HG03457 (cell line): Measurements from ENCODE around the gene MOB1A.

Experiments
- ATAC-seq: cut with Tn5 transposase; IDR thresholded peaks from one replicate; pipeline ENCODE4 v1.9.1; 2021; ENCODE audit warnings: moderate number of reproducible peaks; ENCODE audit not compliant: unreplicated experiment

Gene MOB1A

DNA sequence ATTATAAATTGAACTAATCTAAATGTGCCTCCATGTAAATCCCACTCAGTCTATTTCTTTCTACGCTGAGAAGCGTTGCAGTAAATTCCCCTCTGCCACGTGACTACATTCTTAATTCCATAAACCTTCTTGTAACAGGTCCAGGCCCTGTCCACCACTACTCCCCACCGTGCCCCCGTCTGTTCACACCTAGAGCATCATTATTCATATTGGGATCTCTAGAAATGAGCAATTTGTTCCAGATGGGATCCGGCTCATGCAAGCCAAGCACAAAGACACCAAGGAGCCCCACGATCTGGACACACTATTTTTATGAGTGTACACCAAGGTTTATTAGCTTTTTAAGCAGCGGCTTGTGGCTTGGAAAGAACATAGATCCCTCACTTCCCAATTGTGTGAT lies 69.1 kb downstream of the MOB1A start:
- ATAC-seq, result no peak

DNA sequence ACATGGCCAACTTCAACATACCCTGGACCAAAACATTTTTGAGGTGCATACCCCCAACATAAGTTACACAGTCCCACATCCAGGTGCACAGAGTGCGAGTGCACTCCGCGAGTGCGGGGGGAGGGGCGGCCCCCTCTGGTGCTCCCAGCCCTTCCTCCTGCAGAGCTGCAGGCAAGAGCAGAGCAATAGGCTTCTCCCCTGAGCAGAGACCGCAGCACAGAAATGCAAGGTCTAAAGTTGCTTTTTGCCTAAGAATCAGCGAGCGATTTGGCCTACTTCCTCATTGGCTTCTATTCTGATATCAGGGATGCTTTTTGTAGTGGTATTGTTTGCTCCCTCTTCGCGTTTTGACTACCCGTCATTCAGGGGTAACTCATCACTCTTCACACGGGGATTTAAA lies 71.6 kb downstream of the MOB1A start:
- ATAC-seq, result no peak

- no peak for ATAC-seq
Observed at GRCh38 chr2:74105413-74105812, 73.3 kb downstream of the MOB1A start.

DNA sequence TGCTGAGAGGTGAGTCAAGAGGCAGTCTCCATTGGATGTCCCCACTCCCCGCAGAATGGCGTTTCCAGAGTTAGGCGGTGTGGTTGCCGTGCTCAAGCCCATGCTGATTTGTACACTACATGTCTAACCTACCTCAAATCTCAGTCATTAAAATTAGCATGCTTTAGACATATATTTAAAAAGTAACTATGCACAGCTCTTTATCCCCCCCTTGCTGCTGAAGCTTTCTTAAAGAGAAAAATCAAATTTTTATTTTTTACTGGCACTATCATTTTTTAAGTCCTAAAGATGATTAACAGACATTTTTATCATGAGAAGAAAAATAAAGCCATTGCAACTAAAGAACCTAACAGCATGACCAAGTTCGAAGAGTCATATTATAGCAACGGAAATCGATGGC lies 73.8 kb downstream of the MOB1A start:
- no peak for ATAC-seq

DNA sequence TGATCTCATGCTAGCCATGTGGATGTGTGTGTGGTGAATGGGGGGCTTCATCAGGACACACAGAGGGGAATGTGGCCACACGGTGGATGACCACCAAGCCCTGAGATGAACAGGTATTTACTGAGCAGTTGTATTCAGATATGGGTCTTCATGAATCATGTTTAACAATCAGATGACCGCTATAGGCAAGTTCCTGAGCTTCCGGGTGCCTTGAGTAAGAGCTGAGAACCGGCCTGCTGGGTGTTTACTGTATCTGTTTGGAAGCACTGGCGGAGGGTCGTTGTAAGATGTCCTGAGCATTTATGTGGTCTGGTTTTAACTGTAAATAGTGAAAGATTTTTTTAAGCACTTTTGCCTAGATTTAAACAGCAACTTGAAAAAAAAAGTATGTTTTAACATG lies 74.9 kb downstream of the MOB1A start:
- no peak for ATAC-seq
